H9 (cell line): ENCODE results near the gene TSPAN9. TPM values are rescaled to one million over a fixed set of nuclear protein-coding genes. Genes with fewer than 3 reads are reported as not detected.
A peak's percentile ranks its signal among the peaks of the same experiment; 100 is the strongest.

ENCODE experiments used
- DNase-seq: peaks from one replicate; pipeline ENCODE4 v3.0.0-alpha.2; 2017
- H2AFZ ChIP-seq: one replicate; pipeline ENCODE4 v1.6.1; 2013; ENCODE audit warnings: mild to moderate bottlenecking, low read length, control low read depth, moderate library complexity
- H2AK5ac ChIP-seq: 2 replicates; pipeline ENCODE4 v1.6.1; 2013; ENCODE audit warnings: low read length, control low read depth, mixed read lengths; ENCODE audit not compliant: insufficient read length
- H2BK120ac ChIP-seq: one replicate; pipeline ENCODE4 v1.6.1; 2013; ENCODE audit warnings: low read depth, mild to moderate bottlenecking, low read length, control low read depth, inconsistent platforms; ENCODE audit not compliant: poor library complexity, severe bottlenecking
- H2BK12ac ChIP-seq: 2 replicates; pipeline ENCODE4 v1.6.1; 2013; ENCODE audit warnings: low read length, control low read depth, mixed read lengths, low read depth; ENCODE audit not compliant: insufficient read length
- H2BK15ac ChIP-seq: 2 replicates; pipeline ENCODE4 v1.6.1; 2013; ENCODE audit warnings: low read depth, low read length, control low read depth
- H2BK20ac ChIP-seq: one replicate; pipeline ENCODE4 v1.6.1; 2013; ENCODE audit warnings: low read depth, mild to moderate bottlenecking, low read length, control low read depth, inconsistent platforms; ENCODE audit not compliant: poor library complexity, severe bottlenecking
- H2BK5ac ChIP-seq: 2 replicates; pipeline ENCODE4 v1.6.1; 2013; ENCODE audit warnings: low read length, control low read depth, mixed read lengths; ENCODE audit not compliant: insufficient read length
- H3K14ac ChIP-seq: 2 replicates; pipeline ENCODE4 v1.6.1; 2013; ENCODE audit warnings: low read length, control low read depth; ENCODE audit not compliant: insufficient read depth
- H3K18ac ChIP-seq: 2 replicates; pipeline ENCODE4 v1.6.1; 2013; ENCODE audit warnings: low read depth, mild to moderate bottlenecking, mixed read lengths, low read length, control low read depth; ENCODE audit not compliant: insufficient read length
- H3K23ac ChIP-seq: 2 replicates; pipeline ENCODE4 v1.6.1; 2013; ENCODE audit warnings: low read length, control low read depth, mixed read lengths, low read depth; ENCODE audit not compliant: insufficient read length
- H3K23me2 ChIP-seq: 2 replicates; pipeline ENCODE4 v1.6.1; 2013; ENCODE audit warnings: low read depth, mild to moderate bottlenecking, mixed read lengths, low read length, control low read depth; ENCODE audit not compliant: insufficient read length, poor library complexity, severe bottlenecking
- H3K27ac ChIP-seq: 2 replicates; pipeline ENCODE4 v1.5.1; 2013; ENCODE audit warnings: low read length, control low read depth, mixed read lengths, low read depth; ENCODE audit not compliant: insufficient read length
- H3K27me3 ChIP-seq: 2 replicates; pipeline ENCODE4 v1.6.1; 2013; ENCODE audit warnings: low read length, control low read depth, inconsistent platforms; ENCODE audit not compliant: insufficient read depth
- H3K4ac ChIP-seq: 2 replicates; pipeline ENCODE4 v1.6.1; 2013; ENCODE audit warnings: low read depth, mild to moderate bottlenecking, control low read depth, inconsistent platforms, low read length, moderate library complexity
- H3K4me1 ChIP-seq: 2 replicates; pipeline ENCODE4 v1.6.1; 2013; ENCODE audit warnings: low read length, control low read depth, inconsistent platforms; ENCODE audit not compliant: insufficient read depth
- H3K4me2 ChIP-seq: 2 replicates; pipeline ENCODE4 v1.6.1; 2013; ENCODE audit warnings: low read length, control low read depth, mixed read lengths; ENCODE audit not compliant: insufficient read length, insufficient read depth
- H3K56ac ChIP-seq: 2 replicates; pipeline ENCODE4 v1.6.1; 2013; ENCODE audit warnings: low read depth, mild to moderate bottlenecking, mixed read lengths, low read length, control low read depth; ENCODE audit not compliant: insufficient read length
- H3K79me1 ChIP-seq: 2 replicates; pipeline ENCODE4 v1.6.1; 2013; ENCODE audit warnings: low read depth, mild to moderate bottlenecking, moderate library complexity, low read length, control low read depth, inconsistent platforms; ENCODE audit not compliant: insufficient read depth, poor library complexity, severe bottlenecking
- H3K79me2 ChIP-seq: 2 replicates; pipeline ENCODE4 v1.6.1; 2013; ENCODE audit warnings: low read length, control low read depth, inconsistent platforms; ENCODE audit not compliant: insufficient read depth
- H3K9ac ChIP-seq: 2 replicates; pipeline ENCODE4 v1.6.1; 2013; ENCODE audit warnings: low read length, control low read depth, mixed read lengths; ENCODE audit not compliant: insufficient read length; ENCODE audit errors: extremely low read depth
- H3K9me3 ChIP-seq: one replicate; pipeline ENCODE4 v1.6.1; 2013; ENCODE audit warnings: low read depth, low read length, inconsistent platforms; ENCODE audit not compliant: control insufficient read depth
- H3T11ph ChIP-seq: one replicate; pipeline ENCODE4 v1.6.1; 2013; ENCODE audit warnings: mild to moderate bottlenecking, low read length, control low read depth, inconsistent platforms
- H4K20me1 ChIP-seq: one replicate; pipeline ENCODE4 v1.6.1; 2013; ENCODE audit not compliant: control insufficient read depth, insufficient read length, insufficient read depth
- H4K5ac ChIP-seq: 2 replicates; pipeline ENCODE4 v1.6.1; 2013; ENCODE audit warnings: low read depth, mild to moderate bottlenecking, mixed read lengths, low read length, control low read depth; ENCODE audit not compliant: insufficient read length
- H4K8ac ChIP-seq: replicated peaks from 2 replicates; pipeline ENCODE4 v1.6.1; 2013; ENCODE audit warnings: low read length, control low read depth, mixed read lengths, low read depth; ENCODE audit not compliant: insufficient read length
- H4K91ac ChIP-seq: 2 replicates; pipeline ENCODE4 v1.6.1; 2013; ENCODE audit warnings: low read depth, mild to moderate bottlenecking, moderate library complexity, mixed read lengths, low read length, control low read depth; ENCODE audit not compliant: insufficient read length
- H3K27ac Mint-ChIP-seq, 3 experiments: 2 replicates in 2 of 3; 3 replicates in 1 of 3; pipeline ENCODE4 v1.8.0; 2020 to 2021; ENCODE audit warnings: mixed read lengths in 3 of 3, mild to moderate bottlenecking in 1 of 3, moderate library complexity in 1 of 3
- H3K27me3 Mint-ChIP-seq: 2 replicates; pipeline ENCODE4 v1.8.0; 2021; ENCODE audit warnings: low read depth, mild to moderate bottlenecking, moderate library complexity, mixed read lengths
- H3K36me3 Mint-ChIP-seq, 3 experiments: 2 replicates in 2 of 3; 3 replicates in 1 of 3; pipeline ENCODE4 v1.8.0; 2020 to 2021; ENCODE audit warnings: low read depth in 3 of 3, mixed read lengths in 3 of 3; ENCODE audit not compliant: insufficient read depth in 1 of 3
- H3K4me1 Mint-ChIP-seq, 2 experiments: 2 replicates each; pipeline ENCODE4 v1.8.0; 2020; ENCODE audit warnings: mixed read lengths in 2 of 2
- H3K4me3 Mint-ChIP-seq, 2 experiments: 2 replicates in 1 of 2; 3 replicates in 1 of 2; pipeline ENCODE4 v1.8.0; 2020 to 2021; ENCODE audit warnings: mild to moderate bottlenecking in 2 of 2, mixed read lengths in 2 of 2, moderate library complexity in 1 of 2
- H3K9me3 Mint-ChIP-seq, 2 experiments: 2 replicates in 1 of 2; 3 replicates in 1 of 2; pipeline ENCODE4 v1.8.0; 2020; ENCODE audit warnings: mild to moderate bottlenecking in 2 of 2, mixed read lengths in 2 of 2, moderate library complexity in 1 of 2
- WGBS: extraction: QIAGEN DNeasy Blood & Tissue Kit; methylation state at CpG from one replicate; pipeline ENCODE4 v1.1.7; 2013; ENCODE audit warnings: missing lambda C conversion rate, low lambda C conversion rate, mixed read lengths; ENCODE audit not compliant: insufficient read length; ENCODE audit errors: extremely low coverage; 5-methylcytosine and 5-hydroxymethylcytosine counted together
- total RNA-seq: library from RNA; stranded (reverse); gene quantifications from 2 replicates; pipeline ENCODE4 v1.2.1, GENCODE V29; 2021
- TF ChIP-seq, protein P1 (sequence below): fragments of 200-600 bp; sonication (generic); conservative IDR thresholded peaks from 3 replicates; pipeline ENCODE4 v1.8.0; 2021; ENCODE audit warnings: antibody characterized with exemption, mild to moderate bottlenecking

TSPAN9 gene
- total RNA-seq, 1 experiment from 2014 or later = 19.0 TPM

- H2BK12ac ChIP-seq = no peak overlapping the region
- Mint-ChIP-seq H3K36me3 (peaks cover 7 to 67% (median 38%) of the 10 kb centered on the region in 3 experiments; a peak in 6 of 7 replicates), H3K27ac (peak overlapping the region; percentile 62 to 71 (median 64); a peak in 5 of 7 replicates), H3K4me3 (no peak overlapping the region), H3K27me3 (no peaks in the 10 kb centered on the region; the same call in 1 of the 2 replicates), H3K4me1 (peaks cover 12 to 21% of the 10 kb centered on the region in 2 experiments), H3K9me3 (no peaks in the 10 kb centered on the region)
- H4K20me1 ChIP-seq = no peaks in the 10 kb centered on the region
- H3T11ph ChIP-seq = no peak overlapping the region
- no peak overlapping the region for H4K5ac ChIP-seq
- H2AFZ ChIP-seq = no peak overlapping the region
- no peak overlapping the region for H4K8ac ChIP-seq
- H3K56ac ChIP-seq = no peak overlapping the region
- H3K79me1 ChIP-seq = no peaks in the 10 kb centered on the region
- DNase-seq = no peak
- H3K4me2 ChIP-seq = no peak overlapping the region
- no peak overlapping the region for H3K14ac ChIP-seq
- TF ChIP-seq, protein P1, sequence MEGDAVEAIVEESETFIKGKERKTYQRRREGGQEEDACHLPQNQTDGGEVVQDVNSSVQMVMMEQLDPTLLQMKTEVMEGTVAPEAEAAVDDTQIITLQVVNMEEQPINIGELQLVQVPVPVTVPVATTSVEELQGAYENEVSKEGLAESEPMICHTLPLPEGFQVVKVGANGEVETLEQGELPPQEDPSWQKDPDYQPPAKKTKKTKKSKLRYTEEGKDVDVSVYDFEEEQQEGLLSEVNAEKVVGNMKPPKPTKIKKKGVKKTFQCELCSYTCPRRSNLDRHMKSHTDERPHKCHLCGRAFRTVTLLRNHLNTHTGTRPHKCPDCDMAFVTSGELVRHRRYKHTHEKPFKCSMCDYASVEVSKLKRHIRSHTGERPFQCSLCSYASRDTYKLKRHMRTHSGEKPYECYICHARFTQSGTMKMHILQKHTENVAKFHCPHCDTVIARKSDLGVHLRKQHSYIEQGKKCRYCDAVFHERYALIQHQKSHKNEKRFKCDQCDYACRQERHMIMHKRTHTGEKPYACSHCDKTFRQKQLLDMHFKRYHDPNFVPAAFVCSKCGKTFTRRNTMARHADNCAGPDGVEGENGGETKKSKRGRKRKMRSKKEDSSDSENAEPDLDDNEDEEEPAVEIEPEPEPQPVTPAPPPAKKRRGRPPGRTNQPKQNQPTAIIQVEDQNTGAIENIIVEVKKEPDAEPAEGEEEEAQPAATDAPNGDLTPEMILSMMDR = no peak
- no peak overlapping the region for H2BK20ac ChIP-seq
- no peak overlapping the region for H3K23ac ChIP-seq
- no peak overlapping the region for H3K18ac ChIP-seq
- H3K4ac ChIP-seq = no peak overlapping the region
- no peak overlapping the region for H3K9ac ChIP-seq
- no peaks in the 10 kb centered on the region for H3K23me2 ChIP-seq
- H2BK120ac ChIP-seq = no peak overlapping the region
- no CpG with 5 or more reads among the region's 8 CpGs for WGBS
- no peaks in the 10 kb centered on the region for H3K27me3 ChIP-seq
- no peak overlapping the region for H2AK5ac ChIP-seq
- H2BK15ac ChIP-seq = no peak overlapping the region
- no peaks in the 10 kb centered on the region for H3K79me2 ChIP-seq
- H3K9me3 ChIP-seq = no peaks in the 10 kb centered on the region
- H4K91ac ChIP-seq = no peak overlapping the region
- no peak overlapping the region for H3K27ac ChIP-seq
- H2BK5ac ChIP-seq = no peak overlapping the region
- no peaks in the 10 kb centered on the region for H3K4me1 ChIP-seq
Measured at GRCh38 chr12:3033539-3033867, 43.7 kb upstream of the TSPAN9 start.
